Endodermal cell (in vitro differentiated cells): ENCODE measurements around the gene PLCXD3. TPM values are rescaled to one million over a fixed set of nuclear protein-coding genes. Genes with fewer than 3 reads are reported as not detected.

Source experiments
- DNase-seq: peaks from one replicate; pipeline ENCODE4 v3.0.0-alpha.2; 2017
- H3K27ac ChIP-seq: 2 replicates; pipeline ENCODE4 v1.5.1; 2013; ENCODE audit warnings: mild to moderate bottlenecking, low read depth, low read length, moderate library complexity
- H3K27me3 ChIP-seq: 2 replicates; pipeline ENCODE4 v1.6.1; 2013; ENCODE audit warnings: mild to moderate bottlenecking, low read length, moderate library complexity; ENCODE audit not compliant: insufficient read depth, control insufficient read depth, poor library complexity, severe bottlenecking
- H3K36me3 ChIP-seq: 2 replicates; pipeline ENCODE4 v1.7.0; 2013; ENCODE audit warnings: mild to moderate bottlenecking, low read length, moderate library complexity; ENCODE audit not compliant: control insufficient read depth, insufficient read depth
- H3K4me1 ChIP-seq: one replicate; pipeline ENCODE4 v1.7.0; 2013; ENCODE audit warnings: low read length; ENCODE audit not compliant: control insufficient read depth, insufficient read depth
- H3K4me3 ChIP-seq: 2 replicates; pipeline ENCODE4 v1.5.1; 2013; ENCODE audit warnings: mild to moderate bottlenecking, low read length, moderate library complexity
- H3K9ac ChIP-seq: 2 replicates; pipeline ENCODE4 v1.6.1; 2013; ENCODE audit warnings: mild to moderate bottlenecking, low read length, moderate library complexity; ENCODE audit not compliant: poor library complexity, severe bottlenecking; ENCODE audit errors: extremely low read depth
- H3K9me3 ChIP-seq: 2 replicates; pipeline ENCODE4 v1.6.1; 2013; ENCODE audit warnings: mild to moderate bottlenecking, low read length, moderate library complexity; ENCODE audit not compliant: control insufficient read depth
- H3K27ac Mint-ChIP-seq: 2 replicates; pipeline ENCODE4 v1.8.0; 2020; ENCODE audit warnings: mixed read lengths
- H3K27me3 Mint-ChIP-seq: 2 replicates; pipeline ENCODE4 v1.8.0; 2021; ENCODE audit warnings: mild to moderate bottlenecking, mixed read lengths; ENCODE audit not compliant: insufficient read depth
- H3K36me3 Mint-ChIP-seq: 2 replicates; pipeline ENCODE4 v1.8.0; 2020; ENCODE audit warnings: low read depth, mixed read lengths
- H3K4me1 Mint-ChIP-seq: 2 replicates; pipeline ENCODE4 v1.8.0; 2020; ENCODE audit warnings: mixed read lengths
- H3K4me3 Mint-ChIP-seq: 2 replicates; pipeline ENCODE4 v1.8.0; 2020; ENCODE audit warnings: mild to moderate bottlenecking, moderate library complexity, mixed read lengths
- H3K9me3 Mint-ChIP-seq: 2 replicates; pipeline ENCODE4 v1.8.0; 2020; ENCODE audit warnings: mild to moderate bottlenecking, mixed read lengths
- WGBS, 2 experiments: methylation state at CpG; one replicate each; pipeline versions ENCODE4 v1.1.5 to v1.1.7; 2013; ENCODE audit warnings: missing lambda C conversion rate in 2 of 2, mixed read lengths in 1 of 2; ENCODE audit not compliant: insufficient coverage in 1 of 2, insufficient read length in 1 of 2; 5-methylcytosine and 5-hydroxymethylcytosine counted together
- total RNA-seq, 2 donors: library from RNA; stranded (reverse); fragmentation: NEBNext Ultra II Directional in 1 of 2; extraction: Animal tissue kit (Norgen Biotek cat#: 25700) in 1 of 2; gene quantifications; 2 replicates in 1 of 2; 3 replicates in 1 of 2; pipeline ENCODE4 v1.2.1, GENCODE V29; 2021
- TF ChIP-seq, protein P1 (sequence below): fragments of 200-600 bp; sonication (generic); conservative IDR thresholded peaks from 2 replicates; pipeline ENCODE4 v1.5.0; 2021; ENCODE audit warnings: antibody characterized with exemption, mild to moderate bottlenecking

The PLCXD3 gene
- total RNA-seq, 2 donors from 2014 or later, result 41.8 to 43.3 TPM

DNA sequence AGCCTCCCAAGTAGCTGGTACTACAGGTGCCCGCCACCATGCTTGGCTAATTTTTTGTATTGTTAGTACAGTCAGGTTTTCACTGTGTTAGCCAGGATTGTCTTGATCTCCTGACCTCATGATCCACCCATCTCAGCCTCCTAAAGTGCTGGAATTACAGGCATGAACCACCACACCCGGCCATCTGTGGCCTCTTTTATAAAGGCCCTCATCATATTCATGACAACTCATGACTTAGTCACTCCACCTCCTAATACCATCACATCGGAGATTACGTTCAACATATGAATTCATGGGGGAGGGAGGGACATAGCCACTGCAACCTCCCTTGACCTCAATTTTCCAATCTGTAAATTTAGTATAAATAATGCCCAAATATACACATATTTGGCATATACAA lies 27.2 kb upstream of the PLCXD3 start:
- Mint-ChIP-seq H3K9me3 (peaks cover 22% of the 10 kb centered on the region), H3K27me3 (peaks cover 5% of the 10 kb centered on the region), H3K36me3 (no peaks in the 10 kb centered on the region), H3K4me3 (no peak overlapping the region), H3K4me1 (no peaks in the 10 kb centered on the region), H3K27ac (no peak overlapping the region)
- Histone ChIP-seq H3K36me3 (no peaks in the 10 kb centered on the region), H3K4me1 (no peaks in the 10 kb centered on the region), H3K4me3 (no peak overlapping the region), H3K27ac (no peak overlapping the region), H3K9ac (no peak overlapping the region), H3K27me3 (no peaks in the 10 kb centered on the region), H3K9me3 (peaks cover 11% of the 10 kb centered on the region)
- TF ChIP-seq, protein P1, sequence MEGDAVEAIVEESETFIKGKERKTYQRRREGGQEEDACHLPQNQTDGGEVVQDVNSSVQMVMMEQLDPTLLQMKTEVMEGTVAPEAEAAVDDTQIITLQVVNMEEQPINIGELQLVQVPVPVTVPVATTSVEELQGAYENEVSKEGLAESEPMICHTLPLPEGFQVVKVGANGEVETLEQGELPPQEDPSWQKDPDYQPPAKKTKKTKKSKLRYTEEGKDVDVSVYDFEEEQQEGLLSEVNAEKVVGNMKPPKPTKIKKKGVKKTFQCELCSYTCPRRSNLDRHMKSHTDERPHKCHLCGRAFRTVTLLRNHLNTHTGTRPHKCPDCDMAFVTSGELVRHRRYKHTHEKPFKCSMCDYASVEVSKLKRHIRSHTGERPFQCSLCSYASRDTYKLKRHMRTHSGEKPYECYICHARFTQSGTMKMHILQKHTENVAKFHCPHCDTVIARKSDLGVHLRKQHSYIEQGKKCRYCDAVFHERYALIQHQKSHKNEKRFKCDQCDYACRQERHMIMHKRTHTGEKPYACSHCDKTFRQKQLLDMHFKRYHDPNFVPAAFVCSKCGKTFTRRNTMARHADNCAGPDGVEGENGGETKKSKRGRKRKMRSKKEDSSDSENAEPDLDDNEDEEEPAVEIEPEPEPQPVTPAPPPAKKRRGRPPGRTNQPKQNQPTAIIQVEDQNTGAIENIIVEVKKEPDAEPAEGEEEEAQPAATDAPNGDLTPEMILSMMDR, result no peak
- WGBS, 2 experiments, result 96 to 100% methylated on average over 2 to 4 of the region's 4 CpGs
- no peak for DNase-seq

DNA sequence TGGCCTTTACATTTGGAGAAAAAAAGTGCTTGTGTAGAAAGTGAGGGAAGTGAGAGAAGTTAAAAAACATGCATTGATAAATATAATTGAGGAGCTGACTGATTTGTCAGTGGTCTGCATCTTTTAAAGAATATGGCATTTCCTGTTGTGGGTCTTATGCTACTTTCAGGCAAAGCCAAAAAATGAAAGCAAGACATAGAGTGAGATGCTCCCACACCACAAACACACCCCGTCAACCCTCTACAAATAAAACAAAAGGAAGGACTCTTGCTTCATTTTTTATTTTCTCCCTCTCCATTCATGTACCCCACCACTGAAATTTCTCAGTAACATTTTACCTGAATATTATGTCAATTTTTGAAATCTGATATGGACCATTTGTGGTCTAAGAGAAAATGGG lies 22.1 kb upstream of the PLCXD3 start:
- H3K27ac ChIP-seq, result no peak overlapping the region
- no peaks in the 10 kb centered on the region for H3K36me3 Mint-ChIP-seq
- H3K4me3 Mint-ChIP-seq, result no peak overlapping the region
- no peak for DNase-seq
- H3K9me3 ChIP-seq, result peaks cover 31% of the 10 kb centered on the region
- no peaks in the 10 kb centered on the region for H3K27me3 ChIP-seq
- no peak overlapping the region for H3K4me3 ChIP-seq
- H3K4me1 ChIP-seq, result no peaks in the 10 kb centered on the region
- H3K27me3 Mint-ChIP-seq, result peaks cover 2% of the 10 kb centered on the region
- no peak overlapping the region for H3K9ac ChIP-seq
- H3K36me3 ChIP-seq, result no peaks in the 10 kb centered on the region
- no peaks in the 10 kb centered on the region for H3K4me1 Mint-ChIP-seq
- no peak overlapping the region for H3K27ac Mint-ChIP-seq
- TF ChIP-seq, protein P1, result no peak
- H3K9me3 Mint-ChIP-seq, result peaks cover 38% of the 10 kb centered on the region
- 85% methylated on average over 1 of the region's 1 CpG; no CpG with 5 or more reads in 1 of the 2 experiments for WGBS, 2 experiments

DNA sequence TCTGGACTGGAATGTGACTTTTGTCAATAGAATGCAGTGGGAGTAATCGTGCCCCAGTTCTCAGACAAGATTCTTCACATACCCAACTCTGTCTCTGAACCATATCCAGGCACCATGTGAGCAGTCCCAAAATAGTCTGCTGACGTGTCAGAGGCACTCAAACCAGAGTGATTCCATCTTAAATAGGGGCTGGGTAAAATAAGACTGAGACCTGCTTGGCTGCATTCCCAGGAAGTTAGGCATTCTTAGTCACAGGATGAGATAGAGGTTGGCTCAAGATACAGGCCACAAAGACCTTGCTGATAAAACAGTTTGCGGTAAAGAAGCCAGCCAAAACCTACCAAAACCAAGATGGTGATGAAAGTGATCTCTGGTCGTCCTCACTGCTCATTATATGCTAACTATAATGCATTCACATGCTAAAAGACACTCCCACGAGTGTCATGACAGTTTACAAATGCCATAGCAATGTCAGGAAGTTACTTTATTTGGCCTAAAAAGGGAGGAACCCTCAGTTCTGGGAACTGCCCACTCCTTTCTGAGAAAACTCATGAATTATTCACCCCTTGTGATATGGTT lies 16.9 kb upstream of the PLCXD3 start:
- Mint-ChIP-seq H3K27me3 (no peaks in the 10 kb centered on the region), H3K36me3 (no peaks in the 10 kb centered on the region), H3K27ac (no peak overlapping the region), H3K9me3 (peaks cover 23% of the 10 kb centered on the region), H3K4me1 (peaks cover 34% of the 10 kb centered on the region), H3K4me3 (no peak overlapping the region)
- Histone ChIP-seq H3K9me3 (peaks cover 30% of the 10 kb centered on the region), H3K4me1 (peaks cover 9% of the 10 kb centered on the region), H3K4me3 (peak overlapping the region; percentile 57), H3K36me3 (no peaks in the 10 kb centered on the region), H3K27ac (no peak overlapping the region), H3K27me3 (no peaks in the 10 kb centered on the region), H3K9ac (no peak overlapping the region)
- DNase-seq, result no peak
- TF ChIP-seq, protein P1, result no peak
- 78 to 85% methylated on average over 3 to 5 of the region's 5 CpGs for WGBS, 2 experiments
